Psoas muscle (tissue), 8 donors: Measurements from ENCODE around the gene APBB2. TPM values are rescaled to one million over a fixed set of nuclear protein-coding genes. Genes with fewer than 3 reads are reported as not detected.

Experiments
- ATAC-seq, 4 donors: fragments of 200-7000 bp; cut with Tn5 transposase; one replicate each; pipeline ENCODE4 v1.9.1; 2020; ENCODE audit warnings: moderate library complexity in 3 of 4, mild to moderate bottlenecking in 2 of 4
- DNase-seq, 2 donors: peaks; one replicate each; pipeline ENCODE4 v3.0.0-alpha.2; 2020
- H3K27ac ChIP-seq: fragments of 200-600 bp; one replicate; pipeline ENCODE4 v1.8.0; 2022
- H3K27me3 ChIP-seq, 3 donors: fragments of 200-600 bp in 1 of 3; one replicate each; pipeline versions ENCODE4 v1.6.1 to v1.8.0; 2013 to 2022; ENCODE audit warnings: low read length in 2 of 3, mild to moderate bottlenecking in 2 of 3, moderate library complexity in 1 of 3; ENCODE audit not compliant: insufficient read depth in 3 of 3
- H3K36me3 ChIP-seq, 2 donors: fragments of 200-600 bp in 1 of 2; one replicate each; pipeline versions ENCODE4 v1.6.1 to v1.8.0; 2013 to 2022; ENCODE audit warnings: low read depth in 1 of 2, mild to moderate bottlenecking in 1 of 2, moderate library complexity in 1 of 2; ENCODE audit not compliant: insufficient read depth in 1 of 2
- H3K4me1 ChIP-seq: fragments of 200-600 bp; one replicate; pipeline ENCODE4 v1.8.0; 2022
- H3K4me3 ChIP-seq: fragments of 200-600 bp; one replicate; pipeline ENCODE4 v1.8.0; 2022; ENCODE audit warnings: mild to moderate bottlenecking
- H3K9me3 ChIP-seq: fragments of 200-600 bp; one replicate; pipeline ENCODE4 v1.8.0; 2022
- CTCF ChIP-seq: fragments of 200-600 bp; IDR thresholded peaks from one replicate; pipeline ENCODE4 v1.8.0; 2022; ENCODE audit warnings: antibody characterized with exemption
- WGBS, 3 donors: extraction: QIAGEN DNeasy Blood & Tissue Kit; methylation state at CpG; one replicate each; pipeline versions ENCODE4 v1.1.6 to v1.1.7; 2013; 5-methylcytosine and 5-hydroxymethylcytosine counted together
- intact Hi-C, 2 donors: fragments of 100-400 bp; cut with DNase I; formaldehyde crosslinking; loops; one replicate each; pipeline versions ENCODE4 v1.11.0 to v1.14.2; 2022
- polyA plus RNA-seq, 3 donors: library from polyadenylated mRNA; stranded (reverse); fragments of 200-250 nt; gene quantifications; one replicate each; pipeline ENCODE4 v1.2.3, GENCODE V29; 2013
- total RNA-seq, 4 donors: library from RNA; stranded (reverse); fragmentation: NEBNext Ultra II Directional in 2 of 4; extraction: Animal tissue kit (Norgen Biotek cat#: 25700) in 2 of 4; gene quantifications; one replicate each; pipeline versions ENCODE4 v1.2.1 to v1.2.4, GENCODE V29; 2021 to 2023
- donor health status: healthy with polysubstance abuse.
- donor health status: DM: no; HTN: no; CAD: no; lungs with moderate emphysema.
- donor health status: Bipolar disorder and iron deficiency.
- donor health status: healthy.
- donor health status: DM: yes; HTN: yes; CAD: no.
- donor health status: DM: no; HTN: no; CAD: no.
- donor health status: DM: no; HTN: no; CAD: no.
- donor health status: DM: yes; HTN: yes; CAD: no.

The APBB2 gene
- total and polyA plus RNA-seq, 7 donors: 3.1 to 37.4 (median 11.3) TPM

DNA sequence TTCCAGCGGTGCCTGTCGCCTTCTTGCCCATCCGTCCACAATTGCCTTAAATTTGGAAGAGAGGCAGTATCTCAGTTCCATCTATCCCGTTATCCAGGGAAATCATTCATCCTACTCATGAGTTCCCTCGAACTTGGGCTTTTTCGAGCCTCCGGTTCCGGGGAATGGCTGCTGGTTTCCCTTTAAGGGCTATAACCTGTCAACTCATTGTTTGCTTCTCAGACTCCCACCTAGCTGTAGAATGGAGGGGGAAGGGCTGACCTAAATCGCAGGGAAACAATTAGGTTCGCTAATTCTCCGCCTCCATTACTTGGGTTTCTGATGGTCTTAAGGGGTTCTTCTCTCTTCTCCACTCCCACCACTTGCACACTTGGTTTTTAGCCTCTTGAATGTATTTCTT, 43.6 kb upstream of the APBB2 start:
- Histone ChIP-seq H3K27ac (no peak overlapping the region), H3K36me3 (no peaks in the 10 kb centered on the region), H3K27me3 (peaks cover 0 to 45% (median 4%) of the 10 kb centered on the region in 3 donors), H3K4me1 (peaks cover 5% of the 10 kb centered on the region), H3K9me3 (no peaks in the 10 kb centered on the region), H3K4me3 (peak overlapping the region; percentile 64)
- intact Hi-C loops: no loop called here
- 56 to 63% (median 57%) methylated on average over 11 of the region's 11 CpGs for WGBS, 3 donors
- no peak for ATAC-seq
- no peak for DNase-seq
- no peak for TF ChIP-seq CTCF

GRCh38 chr4:41257257-41257901, 43.0 kb upstream of the APBB2 start:
- ATAC-seq (peak; percentile 77 to 89 (median 82)), DNase-seq (peak; percentile 54 to 69)
- Histone ChIP-seq H3K27ac (no peak overlapping the region), H3K9me3 (no peaks in the 10 kb centered on the region), H3K36me3 (no peaks in the 10 kb centered on the region), H3K4me3 (peak overlapping the region; percentile 64), H3K27me3 (peaks cover 0 to 45% (median 4%) of the 10 kb centered on the region in 3 donors), H3K4me1 (peaks cover 5% of the 10 kb centered on the region)
- WGBS, 3 donors: 2 to 3% (median 3%) methylated on average over 35 to 69 of the region's 69 CpGs
- intact Hi-C loops: no loop called here
- TF ChIP-seq CTCF: no peak

GRCh38 chr4:41256740-41257256, 42.5 kb upstream of the APBB2 start, which contains the start of gene UCHL1:
TSS of gene UCHL1 (plus strand) at chr4:41256928. CDS start at chr4:41256977, 49 bp downstream.
- WGBS, 3 donors: 2% methylated on average over 42 to 55 of the region's 55 CpGs

GRCh38 chr4:41256131-41256739, 41.9 kb upstream of the APBB2 start:
- WGBS, 3 donors: 40 to 46% (median 42%) methylated on average over 13 of the region's 13 CpGs
- TF ChIP-seq CTCF: no peak
- intact Hi-C loops: no loop called here
- DNase-seq (no peak), ATAC-seq (no peak)
- Histone ChIP-seq H3K36me3 (no peaks in the 10 kb centered on the region), H3K4me1 (peaks cover 5% of the 10 kb centered on the region), H3K4me3 (peak overlapping the region; percentile 64), H3K9me3 (no peaks in the 10 kb centered on the region), H3K27ac (no peak overlapping the region), H3K27me3 (peaks cover 0 to 45% (median 4%) of the 10 kb centered on the region in 3 donors)

More at GRCh38 chr4:41256740-41257256, 42.5 kb upstream of the APBB2 start, which contains the start of gene UCHL1:
- no peaks in the 10 kb centered on the region for H3K36me3 ChIP-seq
- no peak for TF ChIP-seq CTCF
- intact Hi-C loops: no loop called here
- no peak within 1 kb of the TSS for H3K27ac ChIP-seq
- no peaks in the 10 kb centered on the region for H3K9me3 ChIP-seq
- H3K4me1 ChIP-seq: peaks cover 5% of the 10 kb centered on the region
- peak; percentile 35 to 57 for DNase-seq
- ATAC-seq: peak; percentile 39 to 74 (median 64)
- peaks cover 0 to 45% (median 4%) of the 10 kb centered on the region in 3 donors for H3K27me3 ChIP-seq
- peak within 1 kb of the TSS; percentile 64 for H3K4me3 ChIP-seq
